HUES48 (cell line): ENCODE measurements around the gene RUSF1.

Experiments used
- H3K27ac ChIP-seq: one replicate; pipeline ENCODE4 v1.7.0; 2013; ENCODE audit warnings: low read depth, low read length, inconsistent platforms
- H3K27me3 ChIP-seq: 2 replicates; pipeline ENCODE4 v1.6.1; 2013; ENCODE audit warnings: mild to moderate bottlenecking, low read length; ENCODE audit not compliant: control insufficient read depth, insufficient read depth
- H3K36me3 ChIP-seq: 2 replicates; pipeline ENCODE4 v1.6.1; 2013; ENCODE audit warnings: low read length; ENCODE audit not compliant: control insufficient read depth, insufficient read depth
- H3K4me1 ChIP-seq: 2 replicates; pipeline ENCODE4 v1.6.1; 2013; ENCODE audit warnings: mild to moderate bottlenecking, low read length; ENCODE audit not compliant: control insufficient read depth, insufficient read depth
- H3K4me3 ChIP-seq: 2 replicates; pipeline ENCODE4 v1.5.1; 2013; ENCODE audit warnings: mild to moderate bottlenecking, low read depth, low read length
- H3K9ac ChIP-seq: 2 replicates; pipeline ENCODE4 v1.6.1; 2013; ENCODE audit warnings: mild to moderate bottlenecking, low read depth, low read length, moderate library complexity
- H3K9me3 ChIP-seq: 2 replicates; pipeline ENCODE4 v1.6.1; 2013; ENCODE audit warnings: low read length; ENCODE audit not compliant: control insufficient read depth, insufficient read depth

RUSF1 gene

DNA sequence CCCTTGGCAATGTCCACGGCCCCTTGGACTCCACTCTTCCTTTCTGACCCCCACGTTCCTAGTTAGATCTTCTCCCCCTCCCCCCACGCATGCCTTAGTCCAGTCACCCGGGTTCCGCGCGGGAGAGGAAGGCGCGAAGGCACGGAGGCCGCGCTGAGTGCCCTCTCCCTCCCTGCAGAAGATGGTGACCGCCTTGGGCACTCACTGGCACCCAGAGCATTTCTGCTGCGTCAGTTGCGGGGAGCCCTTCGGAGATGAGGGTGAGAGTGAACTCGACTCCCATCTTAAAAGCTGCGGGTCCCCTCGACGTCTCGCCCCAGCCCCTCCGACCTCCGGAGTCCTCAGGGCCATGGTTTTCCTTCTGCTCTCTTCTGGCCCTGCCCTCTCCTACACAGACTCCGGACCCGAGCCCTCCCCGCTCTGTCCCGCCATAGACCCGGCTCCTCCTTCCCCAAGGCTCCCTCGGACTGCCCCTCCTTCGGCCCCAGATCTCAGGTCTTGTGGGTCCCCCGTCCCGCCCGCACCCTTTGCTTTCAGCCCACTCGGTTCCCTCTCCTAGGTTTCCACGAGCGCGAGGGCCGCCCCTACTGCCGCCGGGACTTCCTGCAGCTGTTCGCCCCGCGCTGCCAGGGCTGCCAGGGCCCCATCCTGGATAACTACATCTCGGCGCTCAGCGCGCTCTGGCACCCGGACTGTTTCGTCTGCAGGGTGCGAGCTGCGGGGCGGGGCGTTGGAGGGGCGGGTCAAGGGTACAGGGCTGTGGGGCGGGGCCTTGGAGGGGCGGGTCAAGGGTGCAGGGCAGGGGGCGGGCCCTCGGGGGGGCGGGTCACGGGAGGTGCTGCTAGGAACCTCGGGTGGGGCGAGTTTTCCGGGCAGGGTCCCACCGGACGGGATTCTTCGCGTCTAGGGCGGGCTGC, 31.6 kb downstream of the RUSF1 start:
- Histone ChIP-seq H3K27ac (no peak overlapping the region), H3K4me3 (peak overlapping the region; percentile 80), H3K4me1 (peaks cover under 1% of the 10 kb centered on the region; the same call in 1 of the 2 replicates), H3K9ac (no peak overlapping the region), H3K36me3 (peaks cover 6% of the 10 kb centered on the region; the same call in 1 of the 2 replicates), H3K9me3 (no peaks in the 10 kb centered on the region), H3K27me3 (peaks cover 44% of the 10 kb centered on the region)

DNA sequence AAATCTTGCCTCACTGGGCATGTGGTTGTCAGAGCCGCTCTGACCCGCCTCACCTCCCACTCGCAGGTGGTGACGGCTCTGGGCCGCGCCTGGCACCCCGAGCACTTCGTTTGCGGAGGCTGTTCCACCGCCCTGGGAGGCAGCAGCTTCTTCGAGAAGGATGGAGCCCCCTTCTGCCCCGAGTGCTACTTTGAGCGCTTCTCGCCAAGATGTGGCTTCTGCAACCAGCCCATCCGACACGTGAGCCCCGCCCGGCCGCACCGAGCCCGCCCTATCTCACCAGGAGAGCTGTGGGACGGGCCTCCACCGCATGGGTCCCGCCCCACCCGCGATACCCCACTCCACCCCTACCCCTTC, 32.3 kb downstream of the RUSF1 start:
- H3K9ac ChIP-seq = no peak overlapping the region

DNA sequence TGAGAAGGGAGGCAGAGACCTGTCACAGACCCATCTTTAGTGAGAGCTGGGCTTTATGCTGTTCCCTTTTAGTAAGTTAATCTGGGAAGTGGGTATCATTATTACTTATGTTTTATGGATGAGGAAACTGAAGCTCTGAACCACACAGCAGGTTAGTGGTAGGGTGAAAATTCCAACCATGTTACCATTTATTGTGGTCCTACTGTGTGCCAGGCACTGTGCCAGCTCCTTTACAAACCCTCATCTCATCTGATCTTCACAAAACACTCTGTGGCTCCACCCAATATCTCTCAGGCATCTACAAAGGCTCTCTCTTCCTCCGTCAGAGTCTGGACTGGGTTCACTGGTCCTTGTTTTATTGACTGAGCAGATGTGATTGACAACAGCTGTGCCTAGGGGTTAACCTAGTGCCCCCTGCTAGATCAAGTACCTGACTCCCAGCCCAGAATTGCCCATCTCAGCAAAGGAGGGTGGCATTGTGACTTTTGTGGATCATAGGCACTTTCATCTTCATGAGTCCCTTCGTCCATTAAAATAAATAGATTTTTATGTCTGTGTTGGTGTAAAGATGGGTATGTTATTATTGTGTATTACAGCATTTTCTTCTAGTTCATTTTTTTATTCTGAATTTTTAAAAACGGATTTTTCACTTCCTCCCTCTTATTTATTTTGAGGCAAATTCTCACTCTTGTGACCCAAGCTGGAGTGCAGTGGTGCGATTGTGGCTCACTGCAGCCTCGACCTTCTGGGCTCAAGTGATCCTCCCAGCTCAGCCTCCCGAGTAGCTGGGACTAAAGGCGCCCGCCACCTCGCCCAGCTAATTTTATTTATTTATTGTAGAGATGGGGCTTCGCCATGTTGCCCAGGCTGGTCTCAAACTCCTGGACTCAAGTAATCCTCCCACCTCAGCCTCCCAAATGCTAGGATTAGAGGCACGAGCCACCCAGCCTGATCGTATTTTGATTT, 33.1 kb downstream of the RUSF1 start:
- Histone ChIP-seq H3K9me3 (no peaks in the 10 kb centered on the region), H3K4me3 (no peak overlapping the region), H3K27me3 (peaks cover 39% of the 10 kb centered on the region), H3K36me3 (peaks cover 6% of the 10 kb centered on the region; the same call in 1 of the 2 replicates), H3K4me1 (peaks cover 7% of the 10 kb centered on the region), H3K27ac (no peak overlapping the region), H3K9ac (no peak overlapping the region)

More for the DNA sequence above, 32.3 kb downstream of the RUSF1 start:
- peaks cover 43% of the 10 kb centered on the region for H3K27me3 ChIP-seq
- H3K4me3 ChIP-seq = peak overlapping the region; percentile 71
- H3K27ac ChIP-seq = no peak overlapping the region
- H3K4me1 ChIP-seq = peaks cover 7% of the 10 kb centered on the region
- no peaks in the 10 kb centered on the region for H3K9me3 ChIP-seq
- peaks cover 6% of the 10 kb centered on the region; the same call in 1 of the 2 replicates for H3K36me3 ChIP-seq

DNA sequence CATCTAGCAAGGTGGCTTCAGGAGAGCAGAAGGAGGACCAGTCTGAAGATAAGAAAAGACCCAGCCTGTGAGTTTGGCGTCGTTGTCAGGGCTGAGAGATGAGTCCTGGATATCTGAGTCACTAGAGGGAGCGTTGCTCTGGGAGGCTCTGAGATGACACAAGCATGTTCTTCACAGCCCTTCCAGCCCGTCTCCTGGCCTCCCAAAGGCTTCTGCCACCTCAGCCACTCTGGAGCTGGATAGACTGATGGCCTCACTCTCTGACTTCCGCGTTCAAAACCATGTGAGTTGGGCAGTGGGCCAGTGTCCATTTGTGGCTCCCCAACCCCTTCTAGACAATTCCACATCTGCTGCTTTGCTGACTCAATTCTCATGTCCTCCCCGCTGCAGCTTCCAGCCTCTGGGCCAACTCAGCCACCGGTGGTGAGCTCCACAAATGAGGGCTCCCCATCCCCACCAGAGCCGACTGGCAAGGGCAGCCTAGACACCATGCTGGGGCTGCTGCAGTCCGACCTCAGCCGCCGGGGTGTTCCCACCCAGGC, 33.9 kb downstream of the RUSF1 start:
- Histone ChIP-seq H3K27me3 (peaks cover 35% of the 10 kb centered on the region), H3K27ac (no peak overlapping the region), H3K4me3 (no peak overlapping the region), H3K36me3 (peaks cover 6% of the 10 kb centered on the region; the same call in 1 of the 2 replicates), H3K4me1 (peaks cover 7% of the 10 kb centered on the region), H3K9ac (no peak overlapping the region), H3K9me3 (no peaks in the 10 kb centered on the region)

DNA sequence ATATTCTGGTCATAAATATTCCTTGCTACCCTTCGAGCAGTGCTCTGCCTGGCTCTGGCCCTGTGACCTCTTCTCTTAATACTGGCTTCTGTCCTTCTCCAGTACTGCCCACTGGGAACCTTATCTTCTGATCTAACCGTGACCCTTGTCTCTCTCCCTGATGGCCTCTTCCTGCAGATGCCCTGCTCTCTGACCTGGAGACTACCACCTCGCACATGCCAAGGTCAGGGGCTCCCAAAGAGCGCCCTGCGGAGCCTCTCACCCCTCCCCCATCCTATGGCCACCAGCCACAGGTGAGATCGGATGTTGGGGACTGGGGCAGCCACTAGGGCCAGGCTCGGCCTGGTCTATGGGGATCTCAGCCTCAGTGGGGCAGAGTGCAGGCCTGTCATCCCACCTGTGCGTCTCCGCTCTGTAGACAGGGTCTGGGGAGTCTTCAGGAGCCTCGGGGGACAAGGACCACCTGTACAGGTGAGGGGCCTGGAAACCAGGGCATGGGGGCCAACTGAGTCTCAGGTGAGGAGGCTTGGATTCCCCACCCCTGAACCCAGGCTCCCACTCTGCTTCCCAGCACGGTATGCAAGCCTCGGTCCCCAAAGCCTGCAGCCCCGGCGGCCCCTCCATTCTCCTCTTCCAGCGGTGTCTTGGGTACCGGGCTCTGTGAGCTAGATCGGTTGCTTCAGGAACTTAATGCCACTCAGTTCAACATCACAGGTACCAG, 34.8 kb downstream of the RUSF1 start:
- Histone ChIP-seq H3K27me3 (peaks cover 35% of the 10 kb centered on the region), H3K36me3 (peaks cover 6% of the 10 kb centered on the region; the same call in 1 of the 2 replicates), H3K4me1 (peaks cover 7% of the 10 kb centered on the region), H3K9me3 (no peaks in the 10 kb centered on the region), H3K27ac (no peak overlapping the region), H3K4me3 (no peak overlapping the region), H3K9ac (no peak overlapping the region)

DNA sequence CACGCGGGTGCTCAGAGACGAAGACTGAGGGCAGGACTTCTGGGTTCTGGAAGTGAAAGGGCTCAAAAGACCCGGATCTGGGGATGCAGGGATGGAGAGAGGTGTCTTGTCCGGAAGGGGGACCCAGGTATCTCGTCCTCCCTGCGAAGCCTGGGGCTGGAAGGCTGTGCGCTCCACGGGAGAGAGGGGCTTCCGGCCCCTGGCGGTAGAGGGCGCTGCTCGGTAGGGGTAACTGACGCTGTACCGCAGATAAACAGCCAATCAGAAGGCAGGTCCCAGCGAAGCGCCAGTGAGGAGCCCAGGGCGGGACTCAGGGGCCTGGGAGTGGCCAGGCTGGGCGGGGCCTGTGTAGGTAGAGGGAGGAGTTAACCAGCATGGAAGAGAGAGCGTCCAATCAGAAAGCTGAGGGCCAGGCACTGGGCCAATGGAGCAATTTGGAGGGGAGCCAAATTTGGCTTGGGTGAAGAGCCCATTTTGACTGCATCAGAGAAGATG, 35.4 kb downstream of the RUSF1 start:
- H3K36me3 ChIP-seq = peaks cover 6% of the 10 kb centered on the region; the same call in 1 of the 2 replicates
- no peak overlapping the region for H3K27ac ChIP-seq
- peaks cover 35% of the 10 kb centered on the region for H3K27me3 ChIP-seq
- no peaks in the 10 kb centered on the region for H3K9me3 ChIP-seq
- H3K4me1 ChIP-seq = peaks cover 7% of the 10 kb centered on the region
- H3K4me3 ChIP-seq = peak overlapping the region; percentile 72
- no peak overlapping the region for H3K9ac ChIP-seq

DNA sequence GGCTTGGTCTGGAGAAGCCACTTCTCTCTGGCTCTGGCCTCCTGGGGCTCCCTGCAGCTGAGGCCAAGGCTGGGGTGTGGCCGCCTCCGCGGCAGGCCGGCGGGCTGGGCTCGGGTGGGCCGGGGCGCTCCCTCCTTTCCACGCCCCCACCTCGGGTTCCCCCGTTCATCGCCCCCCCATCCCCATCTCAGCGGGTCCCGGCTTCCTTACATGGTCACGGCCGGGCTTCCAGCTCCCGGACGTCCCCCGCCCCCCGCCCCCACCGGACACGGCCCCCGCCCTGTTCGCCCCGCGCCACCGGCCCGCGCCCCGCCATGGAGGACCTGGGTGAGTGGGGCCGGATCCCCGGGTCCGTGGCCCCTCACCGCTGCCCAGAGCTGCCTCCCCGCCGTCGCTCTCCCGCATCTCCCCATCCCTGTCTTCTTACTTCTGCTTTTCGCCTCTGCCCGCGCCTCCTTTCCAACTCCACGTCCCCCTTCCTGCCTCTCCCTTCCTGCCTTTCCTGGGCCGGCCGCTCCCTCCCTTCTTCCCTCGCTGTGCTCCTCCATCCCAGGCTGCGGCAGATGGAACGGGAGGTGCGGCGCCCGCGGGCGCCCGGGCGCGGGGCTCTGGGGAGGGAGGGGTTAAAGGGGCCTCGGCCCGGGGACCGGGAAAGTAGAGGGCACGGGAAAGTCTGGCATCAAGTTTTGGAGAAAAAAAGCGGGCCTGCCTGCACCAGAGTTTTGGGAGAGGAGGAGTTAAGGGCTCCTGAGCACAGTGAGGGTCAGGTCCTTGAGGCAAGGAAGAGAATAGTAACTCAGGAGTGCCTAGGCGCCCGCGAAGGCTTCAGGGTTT, 36.1 kb downstream of the RUSF1 start, which contains the start of gene TGFB1I1:
Gene TGFB1I1 (plus strand): TSS at position 278 of the 834 bp plus-strand sequence. CDS start 37 bp downstream, at position 315.
- H3K36me3 ChIP-seq = peaks cover 8% of the 10 kb centered on the region; the same call in 1 of the 2 replicates
- no peaks in the 10 kb centered on the region for H3K9me3 ChIP-seq
- peaks cover 7% of the 10 kb centered on the region for H3K4me1 ChIP-seq
- peaks cover 35% of the 10 kb centered on the region for H3K27me3 ChIP-seq
- no peak within 1 kb of the TSS for H3K27ac ChIP-seq
- peak within 1 kb of the TSS; percentile 72 for H3K4me3 ChIP-seq
- 0 out of 2 replicates have a peak within 1 kb of the TSS, but pooled peaks have one; percentile 23 for H3K9ac ChIP-seq

DNA sequence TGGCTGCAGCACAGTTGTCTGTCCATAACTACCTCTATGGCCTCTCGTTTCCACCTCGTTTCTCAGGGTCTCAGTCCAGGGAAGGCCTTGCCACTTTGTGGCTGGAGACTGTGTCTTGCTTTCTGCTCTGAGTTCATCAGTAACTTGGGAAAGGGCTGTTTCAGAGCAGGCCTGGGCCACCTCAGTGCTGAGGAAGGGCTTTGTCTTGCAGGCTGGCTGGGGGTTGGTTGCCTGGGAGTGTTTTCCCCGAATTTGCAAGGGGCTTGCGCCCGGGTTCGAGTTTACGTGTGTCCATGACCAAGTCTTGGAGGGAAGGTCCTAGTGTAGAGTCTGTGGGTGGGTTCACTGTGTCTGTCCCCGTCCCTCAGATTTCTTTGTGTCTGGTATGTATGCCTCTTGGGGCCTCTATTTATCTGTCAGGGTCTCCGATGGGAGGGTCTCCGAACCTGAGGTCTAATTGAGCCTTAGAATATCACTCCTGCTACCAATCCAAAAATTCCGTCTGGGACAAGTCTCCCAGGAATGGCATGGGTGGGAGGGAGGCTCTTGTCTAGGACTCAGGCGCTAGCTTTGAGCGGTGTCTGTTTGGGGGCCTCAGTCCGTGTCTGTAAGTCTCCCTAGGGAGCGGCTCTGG, 36.8 kb downstream of the RUSF1 start:
- H3K9me3 ChIP-seq = no peaks in the 10 kb centered on the region
- peaks cover 7% of the 10 kb centered on the region for H3K4me1 ChIP-seq
- H3K27ac ChIP-seq = no peak overlapping the region
- H3K27me3 ChIP-seq = peaks cover 34% of the 10 kb centered on the region
- H3K9ac ChIP-seq = no peak overlapping the region
- peak overlapping the region; percentile 72 for H3K4me3 ChIP-seq
- peaks cover 15% of the 10 kb centered on the region; the same call in 1 of the 2 replicates for H3K36me3 ChIP-seq

DNA sequence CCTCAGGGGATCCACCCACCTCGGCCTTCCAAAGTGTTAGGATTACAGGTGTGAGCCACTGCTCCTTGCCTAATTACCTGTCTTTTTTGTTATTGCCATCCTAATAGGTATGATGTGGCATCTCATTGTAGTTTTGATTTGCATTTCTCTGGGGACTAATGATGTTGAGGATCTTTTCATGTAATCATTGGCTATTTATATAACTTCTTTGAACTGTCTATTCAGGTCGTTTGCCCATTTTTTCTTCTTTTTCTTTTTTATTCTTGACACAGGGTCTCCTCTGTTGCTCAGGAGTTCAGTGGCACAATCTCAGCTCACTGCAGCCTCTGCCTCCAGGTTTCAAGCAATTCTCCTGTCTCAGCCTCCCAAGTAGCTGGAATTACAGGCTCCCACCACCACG, 37.6 kb downstream of the RUSF1 start:
- no peak overlapping the region for H3K9ac ChIP-seq
- H3K27ac ChIP-seq = no peak overlapping the region
- H3K4me3 ChIP-seq = no peak overlapping the region

More for the DNA sequence above, 37.6 kb downstream of the RUSF1 start:
- Histone ChIP-seq H3K9me3 (no peaks in the 10 kb centered on the region), H3K4me1 (peaks cover 7% of the 10 kb centered on the region), H3K27me3 (peaks cover 27% of the 10 kb centered on the region), H3K36me3 (peaks cover 17% of the 10 kb centered on the region; the same call in 1 of the 2 replicates)
